Measurements from ENCODE around the gene PLK1. TPM values are rescaled to one million over a fixed set of nuclear protein-coding genes. Genes with fewer than 3 reads are reported as not detected.
"Not testable (repeated sequence)": the region's sequence is repeated elsewhere in the genome, so short reads cannot be mapped to it uniquely, and the experiment has no call there.

Gene PLK1
- total RNA-seq, 2 experiments from 2014 or later: 0.84 to 0.85 TPM

GRCh38 chr16:23728112-23728477, 49.4 kb downstream of the PLK1 start:
- Histone ChIP-seq H3K4me1 (ENCODE audit: insufficient read depth, low read length) (peaks cover 2% of the 10 kb centered on the region), H3K9me3 (ENCODE audit: control insufficient read depth in 1 of 2, insufficient read depth in 1 of 2, low read length in 2 of 2) (peaks cover 0 to 5% of the 10 kb centered on the region in 2 experiments), H3K4me3 (ENCODE audit: low read length) (no peak overlapping the region), H3K36me3 (ENCODE audit: insufficient read depth, low read length) (no peaks in the 10 kb centered on the region), H3K27me3 (ENCODE audit: control insufficient read depth in 1 of 2, insufficient read depth in 2 of 2, low read length in 2 of 2) (no peaks in the 10 kb centered on the region), H3K27ac (ENCODE audit: low read depth in 1 of 2, low read length in 2 of 2) (no peak overlapping the region)
- no peak for DNase-seq
- intact Hi-C loops (cut with DNase I, micrococcal nuclease): no loop called here
- CTCF ChIA-PET: interaction anchor here (0.7 to 1.4 kb wide), 2 partner anchors 12 to 20 kb away, joined by 3 to 4 read pairs; no protein-coding TSS in a partner anchor
- H3K9me3 Mint-ChIP-seq: no peaks in the 10 kb centered on the region
- no peak overlapping the region for H3K4me3 Mint-ChIP-seq
- H3K27me3 Mint-ChIP-seq: peaks cover 33% of the 10 kb centered on the region
- POLR2A ChIA-PET: no interaction called here
- ATAC-seq (ENCODE audit: poor library complexity): no peak
- peak; percentile 35 for TF ChIP-seq CTCF (IDR thresholded peaks at IDR 0.05)
- peaks cover 4% of the 10 kb centered on the region for H3K4me1 Mint-ChIP-seq (ENCODE audit: low read depth)
- H3K27ac Mint-ChIP-seq: no peak overlapping the region
- no peaks in the 10 kb centered on the region for H3K36me3 Mint-ChIP-seq (ENCODE audit: low read depth)

GRCh38 chr16:23729503-23730424, 51.1 kb downstream of the PLK1 start:
- H3K4me3 ChIP-seq (ENCODE audit: low read length): no peak overlapping the region
- intact Hi-C loops (cut with DNase I, micrococcal nuclease): no loop called here
- no peak for DNase-seq
- ChIA-PET CTCF (no interaction called here), POLR2A (no interaction called here)
- no peaks in the 10 kb centered on the region for H3K27me3 ChIP-seq (ENCODE audit: control insufficient read depth in 1 of 2, insufficient read depth in 2 of 2, low read length in 2 of 2)
- no peaks in the 10 kb centered on the region for H3K36me3 ChIP-seq (ENCODE audit: insufficient read depth, low read length)
- peaks cover 2% of the 10 kb centered on the region for H3K4me1 ChIP-seq (ENCODE audit: insufficient read depth, low read length)
- Mint-ChIP-seq H3K9me3 (no peaks in the 10 kb centered on the region), H3K4me3 (no peak overlapping the region), H3K27me3 (peaks cover 22% of the 10 kb centered on the region), H3K27ac (no peak overlapping the region), H3K36me3 (ENCODE audit: low read depth) (no peaks in the 10 kb centered on the region), H3K4me1 (ENCODE audit: low read depth) (peaks cover 4% of the 10 kb centered on the region)
- ATAC-seq (ENCODE audit: poor library complexity): no peak
- H3K9me3 ChIP-seq (ENCODE audit: control insufficient read depth in 1 of 2, insufficient read depth in 1 of 2, low read length in 2 of 2): no peaks in the 10 kb centered on the region
- no peak overlapping the region for H3K27ac ChIP-seq (ENCODE audit: low read depth in 1 of 2, low read length in 2 of 2)
- no peak for TF ChIP-seq CTCF (IDR thresholded peaks at IDR 0.05)

GRCh38 chr16:23734176-23734893, 55.6 kb downstream of the PLK1 start:
- CTCF ChIA-PET: interaction anchor here (1.2 kb wide), 1 partner anchor 519 kb away, joined by 3 read pairs; no protein-coding TSS in a partner anchor

GRCh38 chr16:23737423-23738028, 58.8 kb downstream of the PLK1 start:
- H3K4me3 ChIP-seq (ENCODE audit: low read length); ATAC-seq (ENCODE audit: poor library complexity); H3K27me3 ChIP-seq (ENCODE audit: control insufficient read depth in 1 of 2, insufficient read depth in 2 of 2, low read length in 2 of 2); H3K9me3 ChIP-seq (ENCODE audit: control insufficient read depth in 1 of 2, insufficient read depth in 1 of 2, low read length in 2 of 2); CTCF ChIA-PET; H3K4me1 ChIP-seq (ENCODE audit: insufficient read depth, low read length); H3K4me3 Mint-ChIP-seq; POLR2A ChIA-PET; H3K27ac ChIP-seq (ENCODE audit: low read depth in 1 of 2, low read length in 2 of 2); H3K36me3 Mint-ChIP-seq (ENCODE audit: low read depth); H3K4me1 Mint-ChIP-seq (ENCODE audit: low read depth); H3K9me3 Mint-ChIP-seq; H3K36me3 ChIP-seq (ENCODE audit: insufficient read depth, low read length); H3K27ac Mint-ChIP-seq; DNase-seq: not testable (repeated sequence)
- H3K27me3 Mint-ChIP-seq: peaks cover 20% of the 10 kb centered on the region
- intact Hi-C loops (cut with DNase I, micrococcal nuclease): loop anchor here in 1 of 2 experiments (5.0 kb wide), 1 partner anchor 765 kb away; no protein-coding TSS in a partner anchor

More at GRCh38 chr16:23734176-23734893, 55.6 kb downstream of the PLK1 start:
- peaks cover 22% of the 10 kb centered on the region for H3K27me3 Mint-ChIP-seq
- no peaks in the 10 kb centered on the region for H3K36me3 Mint-ChIP-seq (ENCODE audit: low read depth)
- no peak overlapping the region for H3K27ac Mint-ChIP-seq
- H3K4me1 Mint-ChIP-seq (ENCODE audit: low read depth): no peaks in the 10 kb centered on the region
- no peaks in the 10 kb centered on the region for H3K27me3 ChIP-seq (ENCODE audit: control insufficient read depth in 1 of 2, insufficient read depth in 2 of 2, low read length in 2 of 2)
- peaks cover 3% of the 10 kb centered on the region for H3K4me1 ChIP-seq (ENCODE audit: insufficient read depth, low read length)
- H3K36me3 ChIP-seq (ENCODE audit: insufficient read depth, low read length): no peaks in the 10 kb centered on the region
- POLR2A ChIA-PET: no interaction called here
- no peaks in the 10 kb centered on the region for H3K9me3 ChIP-seq (ENCODE audit: control insufficient read depth in 1 of 2, insufficient read depth in 1 of 2, low read length in 2 of 2)
- intact Hi-C loops (cut with DNase I, micrococcal nuclease): loop anchor here (2.0 kb wide), 3 partner anchors 302 to 770 kb away; no protein-coding TSS in a partner anchor
- ATAC-seq (ENCODE audit: poor library complexity) (no peak), DNase-seq (no peak)
- no peak overlapping the region for H3K27ac ChIP-seq (ENCODE audit: low read depth in 1 of 2, low read length in 2 of 2)
- TF ChIP-seq CTCF (IDR thresholded peaks at IDR 0.05): no peak
- no peaks in the 10 kb centered on the region for H3K9me3 Mint-ChIP-seq
- H3K4me3 Mint-ChIP-seq: no peak overlapping the region
- H3K4me3 ChIP-seq (ENCODE audit: low read length): no peak overlapping the region

All from CD4-positive, alpha-beta T cell (primary cell).